Tibial nerve (tissue), 4 donors: ENCODE results near the gene TBC1D22A. TPM values are rescaled to one million over a fixed set of nuclear protein-coding genes. Genes with fewer than 3 reads are reported as not detected.

Experiments
- DNase-seq, 2 donors: peaks; one replicate each; pipeline ENCODE4 v3.0.0-alpha.2; 2019; ENCODE audit warnings: low spot score in 2 of 2
- H3K27ac ChIP-seq, 4 donors: fragments of 200-600 bp; sonication (generic) in 3 of 4; one replicate each; pipeline ENCODE4 v1.5.1; 2017 to 2019; ENCODE audit warnings: mild to moderate bottlenecking in 1 of 4
- H3K27me3 ChIP-seq, 2 donors: fragments of 200-600 bp; sonication (generic) in 1 of 2; one replicate each; pipeline versions ENCODE4 v1.5.1 to v1.6.0; 2017 to 2019
- H3K36me3 ChIP-seq, 3 donors: fragments of 200-600 bp; sonication (generic); one replicate each; pipeline ENCODE4 v1.5.1; 2018 to 2019
- H3K4me1 ChIP-seq, 4 donors: fragments of 200-600 bp; sonication (generic) in 3 of 4; one replicate each; pipeline ENCODE4 v1.5.1; 2017 to 2019
- H3K4me3 ChIP-seq, 4 donors: fragments of 200-600 bp; sonication (generic) in 3 of 4; one replicate each; pipeline ENCODE4 v1.5.1; 2017 to 2019; ENCODE audit warnings: mild to moderate bottlenecking in 1 of 4, moderate library complexity in 1 of 4
- H3K9me3 ChIP-seq, 4 donors: fragments of 200-600 bp; sonication (generic) in 3 of 4; one replicate each; pipeline ENCODE4 v1.5.1; 2017 to 2019
- EP300 ChIP-seq, 2 donors: sonication (generic); formaldehyde crosslinking; IDR thresholded peaks; one replicate each; pipeline ENCODE4 v1.6.1; 2017; ENCODE audit warnings: antibody characterized with exemption in 2 of 2, mild to moderate bottlenecking in 1 of 2
- POLR2A ChIP-seq, 2 donors: fragments of 450-650 bp; IDR thresholded peaks; one replicate each; pipeline ENCODE4 v1.6.1; 2017; ENCODE audit warnings: antibody characterized with exemption in 2 of 2, mild to moderate bottlenecking in 2 of 2, moderate library complexity in 2 of 2
- WGBS, 2 donors: methylation state at CpG; one replicate each; pipeline ENCODE4 v1.1.5; 2018; 5-methylcytosine and 5-hydroxymethylcytosine counted together
- total RNA-seq, 4 donors: library from RNA; depleted of rRNA; stranded (reverse); fragments of >200 nt; gene quantifications; one replicate each; pipeline ENCODE4 v1.1.0, GENCODE V29; 2016
- TF ChIP-seq, protein P1 (sequence below), 5 experiments: fragments of 200-600 bp in 3 of 5; fragments of 450-650 bp in 2 of 5; sonication (generic) in 3 of 5; IDR thresholded peaks; one replicate each; pipeline ENCODE4 v1.5.1; 2016 to 2019; ENCODE audit warnings: antibody characterized with exemption in 5 of 5, mild to moderate bottlenecking in 3 of 5, moderate library complexity in 2 of 5

TBC1D22A gene
- total RNA-seq, 4 donors from 2014 or later: 27.3 to 35.4 (median 29.3) TPM

DNA sequence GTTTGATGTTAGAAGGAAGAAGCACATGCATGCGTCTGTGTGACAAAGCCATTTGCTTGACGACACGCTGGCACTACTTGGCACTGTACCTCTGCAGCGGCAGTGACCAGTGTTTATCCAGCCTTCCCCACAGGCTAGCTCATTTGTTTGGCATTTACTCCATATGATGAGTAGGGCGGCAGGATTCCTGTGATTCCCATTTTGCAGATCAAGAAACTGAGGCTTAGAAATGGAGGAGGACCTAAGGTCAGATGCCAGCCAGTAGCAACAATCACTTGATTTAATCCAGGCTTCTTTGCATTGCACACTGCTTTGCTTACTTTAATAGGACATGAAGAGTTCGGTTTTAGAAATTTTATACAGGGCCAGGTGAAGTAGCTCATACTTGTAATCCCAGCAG, 45.0 kb downstream of the TBC1D22A start:
- Histone ChIP-seq H3K27ac (no peak overlapping the region), H3K36me3 (peaks cover 0 to 34% (median 0%) of the 10 kb centered on the region in 3 donors), H3K9me3 (no peaks in the 10 kb centered on the region), H3K4me1 (peaks cover 0 to 15% (median 4%) of the 10 kb centered on the region in 4 donors), H3K27me3 (no peaks in the 10 kb centered on the region), H3K4me3 (no peak overlapping the region)
- 94 to 99% methylated on average over 5 to 6 of the region's 6 CpGs for WGBS, 2 donors
- TF ChIP-seq, protein P1, sequence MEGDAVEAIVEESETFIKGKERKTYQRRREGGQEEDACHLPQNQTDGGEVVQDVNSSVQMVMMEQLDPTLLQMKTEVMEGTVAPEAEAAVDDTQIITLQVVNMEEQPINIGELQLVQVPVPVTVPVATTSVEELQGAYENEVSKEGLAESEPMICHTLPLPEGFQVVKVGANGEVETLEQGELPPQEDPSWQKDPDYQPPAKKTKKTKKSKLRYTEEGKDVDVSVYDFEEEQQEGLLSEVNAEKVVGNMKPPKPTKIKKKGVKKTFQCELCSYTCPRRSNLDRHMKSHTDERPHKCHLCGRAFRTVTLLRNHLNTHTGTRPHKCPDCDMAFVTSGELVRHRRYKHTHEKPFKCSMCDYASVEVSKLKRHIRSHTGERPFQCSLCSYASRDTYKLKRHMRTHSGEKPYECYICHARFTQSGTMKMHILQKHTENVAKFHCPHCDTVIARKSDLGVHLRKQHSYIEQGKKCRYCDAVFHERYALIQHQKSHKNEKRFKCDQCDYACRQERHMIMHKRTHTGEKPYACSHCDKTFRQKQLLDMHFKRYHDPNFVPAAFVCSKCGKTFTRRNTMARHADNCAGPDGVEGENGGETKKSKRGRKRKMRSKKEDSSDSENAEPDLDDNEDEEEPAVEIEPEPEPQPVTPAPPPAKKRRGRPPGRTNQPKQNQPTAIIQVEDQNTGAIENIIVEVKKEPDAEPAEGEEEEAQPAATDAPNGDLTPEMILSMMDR (IDR thresholded peaks at IDR 0.05): no peak
- TF ChIP-seq EP300 (IDR thresholded peaks at IDR 0.05) (no peak), POLR2A (IDR thresholded peaks at IDR 0.05) (no peak)
- no peak for DNase-seq

DNA sequence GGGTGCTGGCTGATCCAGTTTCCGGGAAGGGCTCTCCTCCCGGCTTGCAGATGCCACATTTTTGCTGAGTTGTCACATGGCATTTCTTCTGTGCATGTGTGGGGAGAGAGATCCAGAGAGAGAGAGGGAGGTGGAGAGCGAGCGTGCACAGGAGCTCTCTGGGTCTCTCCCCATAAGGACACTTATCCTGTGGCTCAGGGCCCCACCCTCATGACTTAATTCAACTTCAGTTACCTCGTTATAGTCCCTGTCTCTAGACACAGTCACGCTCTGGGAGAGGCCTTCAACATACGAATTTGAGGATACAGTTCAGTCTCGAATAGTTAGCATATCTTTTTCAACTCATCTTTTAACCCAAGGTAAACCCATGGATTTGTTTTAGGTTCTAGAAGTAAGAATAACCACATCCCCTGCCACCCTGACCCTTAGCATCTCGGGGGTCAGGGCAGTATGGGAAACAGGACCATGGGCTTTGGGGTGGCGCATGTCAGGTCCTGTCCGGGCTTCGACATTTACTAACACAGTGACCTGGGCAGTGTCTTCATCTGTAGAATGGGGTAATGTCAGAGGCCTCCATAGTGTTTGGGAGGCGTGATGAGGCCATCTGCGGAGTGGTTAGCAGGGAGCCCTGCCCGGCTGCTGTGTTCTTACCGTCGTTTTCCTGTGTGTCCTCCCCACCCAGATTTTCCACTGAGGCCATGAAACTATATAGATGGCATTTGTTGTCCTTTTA, 46.9 kb downstream of the TBC1D22A start:
- Histone ChIP-seq H3K4me1 (peaks cover 0 to 8% (median 0%) of the 10 kb centered on the region in 4 donors), H3K27ac (no peak overlapping the region), H3K4me3 (no peak overlapping the region), H3K9me3 (no peaks in the 10 kb centered on the region), H3K36me3 (peaks cover 0 to 32% (median 0%) of the 10 kb centered on the region in 3 donors), H3K27me3 (no peaks in the 10 kb centered on the region)
- TF ChIP-seq, protein P1 (IDR thresholded peaks at IDR 0.05): no peak
- TF ChIP-seq EP300 (IDR thresholded peaks at IDR 0.05) (no peak), POLR2A (IDR thresholded peaks at IDR 0.05) (no peak)
- DNase-seq: no peak
- WGBS, 2 donors: 94 to 96% methylated on average over 17 of the region's 17 CpGs

DNA sequence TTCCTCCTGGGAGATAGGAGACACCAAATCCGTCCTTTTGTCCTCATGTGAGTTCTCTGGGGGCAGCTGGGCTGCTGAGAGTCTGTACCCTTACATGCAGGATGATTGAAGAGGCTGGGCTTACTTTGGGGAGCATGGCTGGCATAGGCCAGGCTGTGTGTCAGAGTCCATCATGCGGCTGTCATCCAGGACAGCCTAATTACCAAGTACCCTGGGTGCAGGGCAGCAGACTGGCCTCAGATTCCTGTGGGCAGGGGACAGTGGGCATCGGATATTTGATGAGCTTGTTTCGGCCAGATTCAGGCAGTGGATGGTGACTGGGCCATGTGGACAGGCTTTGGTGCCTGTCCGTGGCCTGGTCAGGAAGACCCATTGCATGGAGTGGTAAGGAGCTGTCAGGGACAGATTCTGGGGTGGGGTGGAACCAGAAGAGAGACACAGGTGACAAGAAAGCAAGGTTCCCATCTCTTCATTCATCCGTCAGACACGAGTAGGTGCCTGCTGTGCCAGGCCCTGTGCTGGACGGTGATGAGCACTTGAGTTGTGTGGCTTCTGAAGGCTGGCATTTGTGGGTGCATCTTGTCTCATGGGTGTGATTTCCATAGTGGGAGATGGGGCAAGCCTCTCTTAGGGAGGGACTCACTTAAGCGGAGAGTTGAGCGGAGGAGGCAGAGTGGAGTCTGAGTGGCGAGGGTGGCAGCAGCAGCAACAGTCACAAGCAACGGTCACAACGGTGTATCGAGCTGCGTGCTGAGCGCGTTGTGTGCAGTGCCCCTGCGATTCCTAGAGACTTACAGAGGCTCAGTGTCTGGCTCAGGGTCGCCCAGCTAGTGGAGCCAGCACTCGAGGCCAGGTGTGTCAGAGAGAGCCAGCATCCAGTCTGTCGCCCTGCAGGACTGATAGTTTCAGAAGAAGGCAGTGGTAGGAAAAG, 48.7 kb downstream of the TBC1D22A start:
- Histone ChIP-seq H3K9me3 (no peaks in the 10 kb centered on the region), H3K4me3 (no peak overlapping the region), H3K27me3 (no peaks in the 10 kb centered on the region), H3K4me1 (peaks cover 0 to 13% (median 3%) of the 10 kb centered on the region in 4 donors), H3K36me3 (peaks cover 0 to 24% (median 0%) of the 10 kb centered on the region in 3 donors), H3K27ac (no peak overlapping the region)
- 93 to 94% methylated on average over 20 to 21 of the region's 21 CpGs for WGBS, 2 donors
- DNase-seq: no peak
- TF ChIP-seq EP300 (IDR thresholded peaks at IDR 0.05) (no peak), POLR2A (IDR thresholded peaks at IDR 0.05) (no peak)
- TF ChIP-seq, protein P1 (IDR thresholded peaks at IDR 0.05): no peak

DNA sequence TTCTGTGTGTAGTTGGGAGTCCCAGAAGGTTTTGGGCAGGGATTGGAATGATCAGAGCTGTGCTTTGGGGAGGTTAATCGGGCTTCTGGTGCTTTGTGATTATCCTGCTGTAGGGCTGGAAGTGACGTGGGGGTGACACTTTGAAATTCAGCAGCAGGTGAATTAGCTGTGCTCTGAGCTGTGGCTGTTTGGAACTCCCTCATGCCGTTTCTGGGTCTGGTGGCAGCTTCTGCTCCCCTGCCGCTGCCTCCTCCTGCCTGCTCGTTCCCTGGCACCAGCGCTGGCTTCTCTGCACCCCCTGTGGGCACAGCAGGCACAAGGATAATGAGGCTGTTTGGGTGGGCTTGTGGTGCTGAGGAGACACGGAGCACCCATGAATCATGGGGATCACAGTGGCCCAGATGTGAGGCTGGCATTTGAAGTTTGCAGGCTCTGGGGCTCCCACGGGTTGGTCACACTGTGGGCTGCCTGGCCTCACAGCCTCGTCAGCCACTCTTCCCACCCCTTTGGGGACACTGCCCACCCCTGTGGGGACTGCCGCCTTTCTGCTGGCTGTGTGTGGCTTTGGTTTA, 49.7 kb downstream of the TBC1D22A start:
- Histone ChIP-seq H3K4me1 (peaks cover 0 to 20% (median 3%) of the 10 kb centered on the region in 4 donors), H3K27ac (no peak overlapping the region), H3K4me3 (no peak overlapping the region), H3K9me3 (no peaks in the 10 kb centered on the region), H3K27me3 (no peaks in the 10 kb centered on the region), H3K36me3 (peaks cover 0 to 23% (median 0%) of the 10 kb centered on the region in 3 donors)
- 67 to 82% methylated on average over 9 to 10 of the region's 10 CpGs for WGBS, 2 donors
- TF ChIP-seq EP300 (IDR thresholded peaks at IDR 0.05) (no peak), POLR2A (IDR thresholded peaks at IDR 0.05) (no peak)
- no peak for DNase-seq

DNA sequence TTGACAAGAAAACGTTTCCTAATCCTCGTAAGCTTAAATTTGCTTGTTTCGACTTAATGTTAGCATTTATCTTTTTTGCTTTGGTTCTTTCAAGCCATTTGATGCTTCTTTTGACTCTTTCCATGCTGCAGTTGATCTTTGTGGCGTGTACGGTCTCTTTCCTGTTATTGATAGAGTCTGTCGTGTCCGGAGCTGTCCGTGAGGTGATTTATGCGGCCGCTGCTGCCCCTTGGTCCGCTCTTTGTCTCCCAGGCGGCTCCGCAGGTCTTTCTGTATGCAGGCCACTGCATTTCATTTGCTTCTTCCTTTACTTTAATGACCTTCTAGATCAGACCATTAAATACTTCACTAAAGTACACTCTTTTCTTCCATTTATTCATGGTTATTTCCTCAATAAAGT, 50.3 kb downstream of the TBC1D22A start:
- Histone ChIP-seq H3K27ac (no peak overlapping the region), H3K27me3 (no peaks in the 10 kb centered on the region), H3K4me1 (peaks cover 0 to 20% (median 3%) of the 10 kb centered on the region in 4 donors), H3K9me3 (no peaks in the 10 kb centered on the region), H3K4me3 (no peak overlapping the region), H3K36me3 (peaks cover 0 to 17% (median 0%) of the 10 kb centered on the region in 3 donors)
- TF ChIP-seq, protein P1 (IDR thresholded peaks at IDR 0.05): no peak
- TF ChIP-seq EP300 (IDR thresholded peaks at IDR 0.05): no peak
- no peak for TF ChIP-seq POLR2A (IDR thresholded peaks at IDR 0.05)
- whole genome bisulfite sequencing, 2 donors: 77 to 80% methylated on average over 13 of the region's 13 CpGs
- DNase-seq: no peak
